Pancreas (tissue), 10 donors: Measurements from ENCODE around the gene CEACAM18. TPM values are rescaled to one million over a fixed set of nuclear protein-coding genes. Genes with fewer than 3 reads are reported as not detected.

Experiments
- ATAC-seq, 4 donors: fragments of 200-7000 bp; cut with Tn5 transposase; one replicate each; pipeline versions ENCODE4 v1.8.0 to v1.9.1; 2020; ENCODE audit warnings: mild to moderate bottlenecking in 4 of 4, moderate library complexity in 4 of 4
- DNase-seq, 6 donors: peaks; one replicate each; pipeline ENCODE4 v3.0.0-alpha.2; 2020
- FAIRE-seq: peaks from 2 replicates; lab custom pipeline; 2012; peaks lifted over from hg19 to GRCh38; lab: Jason Lieb, UNC
- H3K27ac ChIP-seq, 4 donors: fragments of 200-600 bp; sonication (generic); 1 replicate in 3 of 4; 2 replicates in 1 of 4; pipeline versions ENCODE4 v1.5.0 to v1.8.0; 2020
- H3K27me3 ChIP-seq, 4 donors: fragments of 200-600 bp; one replicate each; pipeline ENCODE4 v1.8.0; 2021
- H3K36me3 ChIP-seq, 3 donors: fragments of 200-600 bp; sonication (generic) in 1 of 3; one replicate each; pipeline versions ENCODE4 v1.5.0 to v1.8.0; 2020 to 2021
- H3K4me1 ChIP-seq, 3 donors: fragments of 200-600 bp; one replicate each; pipeline ENCODE4 v1.8.0; 2021
- H3K4me3 ChIP-seq, 4 donors: fragments of 200-600 bp; sonication (generic) in 2 of 4; one replicate each; pipeline versions ENCODE4 v1.5.0 to v1.8.0; 2020 to 2021
- H3K9me3 ChIP-seq, 4 donors: fragments of 200-600 bp; one replicate each; pipeline ENCODE4 v1.8.0; 2021
- WGBS, 2 donors: extraction: QIAGEN DNeasy Blood & Tissue Kit; methylation state at CpG; one replicate each; pipeline ENCODE4 v1.1.7; 2013; 5-methylcytosine and 5-hydroxymethylcytosine counted together
- intact Hi-C, 3 donors: fragments of 100-400 bp; cut with DNase I; formaldehyde crosslinking; loops; one replicate each; pipeline versions ENCODE4 v1.11.1 to v1.14.2; 2022
- polyA plus RNA-seq, 2 donors: library from polyadenylated mRNA; stranded (reverse); fragments of 200-250 nt; gene quantifications; one replicate each; pipeline ENCODE4 v1.2.3, GENCODE V29; 2013
- total RNA-seq, 6 donors: library from RNA; stranded (reverse); fragmentation: NEBNext Ultra II Directional in 4 of 6; extraction: Animal tissue kit (Norgen Biotek cat#: 25700) in 4 of 6; gene quantifications; one replicate each; pipeline versions ENCODE4 v1.2.1 to v1.2.4, GENCODE V29; 2021 to 2023
- TF ChIP-seq, protein P1 (sequence below), 4 donors: fragments of 200-600 bp; sonication (generic) in 3 of 4; IDR thresholded peaks; one replicate each; pipeline versions ENCODE4 v1.5.0 to v1.8.0; 2021; ENCODE audit warnings: antibody characterized with exemption in 4 of 4
- donor health status: healthy with polysubstance abuse.
- donor health status: DM: no; HTN: no; CAD: no; lungs with moderate emphysema.
- donor health status: DM: no; HTN: no; CAD: no.
- donor health status: control.
- donor health status: control.
- donor health status: Bipolar disorder and iron deficiency.
- donor health status: DM: yes; HTN: yes; CAD: no.
- donor health status: DM: no; HTN: no; CAD: no.
- donor health status: DM: no; HTN: no; CAD: no.
- donor health status: DM: yes; HTN: yes; CAD: no.

CEACAM18 gene
- total and polyA plus RNA-seq, 8 donors, result not detected

DNA sequence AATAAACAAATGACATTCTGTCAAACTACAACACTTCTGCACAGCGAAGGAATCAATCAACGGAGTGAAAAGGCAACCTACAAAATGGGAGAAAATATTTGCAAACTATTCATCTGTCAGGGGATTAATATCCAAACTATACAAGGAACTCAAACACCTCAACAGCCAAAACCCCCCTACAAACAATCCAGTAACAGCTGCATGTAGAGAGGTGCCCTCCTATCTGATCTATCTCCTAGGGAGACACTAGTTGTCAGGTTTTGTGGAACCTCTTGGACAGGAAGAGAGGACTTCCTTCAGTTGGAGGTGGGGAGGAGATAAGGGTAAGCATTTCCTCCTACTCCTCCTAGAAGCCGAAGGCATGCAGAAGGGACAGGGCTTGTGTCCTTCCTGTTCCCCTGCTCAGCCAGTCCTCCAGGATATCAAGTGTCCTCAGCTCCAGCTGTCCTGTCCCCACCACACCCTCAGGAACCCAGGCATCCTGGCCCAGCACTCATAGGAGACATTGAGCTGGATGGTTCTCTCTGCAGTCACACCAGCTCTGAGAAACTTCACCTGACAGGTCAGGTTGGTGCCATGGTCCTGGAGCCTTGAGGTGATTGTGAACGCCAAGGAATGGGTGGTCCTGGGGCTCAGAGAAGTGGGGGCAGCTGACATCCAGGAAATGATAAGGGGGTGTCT, 10.3 kb upstream of the CEACAM18 start:
- TF ChIP-seq, protein P1, sequence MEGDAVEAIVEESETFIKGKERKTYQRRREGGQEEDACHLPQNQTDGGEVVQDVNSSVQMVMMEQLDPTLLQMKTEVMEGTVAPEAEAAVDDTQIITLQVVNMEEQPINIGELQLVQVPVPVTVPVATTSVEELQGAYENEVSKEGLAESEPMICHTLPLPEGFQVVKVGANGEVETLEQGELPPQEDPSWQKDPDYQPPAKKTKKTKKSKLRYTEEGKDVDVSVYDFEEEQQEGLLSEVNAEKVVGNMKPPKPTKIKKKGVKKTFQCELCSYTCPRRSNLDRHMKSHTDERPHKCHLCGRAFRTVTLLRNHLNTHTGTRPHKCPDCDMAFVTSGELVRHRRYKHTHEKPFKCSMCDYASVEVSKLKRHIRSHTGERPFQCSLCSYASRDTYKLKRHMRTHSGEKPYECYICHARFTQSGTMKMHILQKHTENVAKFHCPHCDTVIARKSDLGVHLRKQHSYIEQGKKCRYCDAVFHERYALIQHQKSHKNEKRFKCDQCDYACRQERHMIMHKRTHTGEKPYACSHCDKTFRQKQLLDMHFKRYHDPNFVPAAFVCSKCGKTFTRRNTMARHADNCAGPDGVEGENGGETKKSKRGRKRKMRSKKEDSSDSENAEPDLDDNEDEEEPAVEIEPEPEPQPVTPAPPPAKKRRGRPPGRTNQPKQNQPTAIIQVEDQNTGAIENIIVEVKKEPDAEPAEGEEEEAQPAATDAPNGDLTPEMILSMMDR (IDR thresholded peaks at IDR 0.05), result no peak
- intact Hi-C loops, result no loop called here
- DNase-seq (no peak), ATAC-seq (no peak), FAIRE-seq (no peak)
- Histone ChIP-seq H3K4me3 (no peak overlapping the region), H3K27ac (no peak overlapping the region), H3K36me3 (no peaks in the 10 kb centered on the region), H3K9me3 (no peaks in the 10 kb centered on the region), H3K27me3 (peaks cover 0 to 11% (median 0%) of the 10 kb centered on the region in 4 donors), H3K4me1 (no peaks in the 10 kb centered on the region)
- 40 to 62% methylated on average over 4 of the region's 4 CpGs for WGBS, 2 donors

DNA sequence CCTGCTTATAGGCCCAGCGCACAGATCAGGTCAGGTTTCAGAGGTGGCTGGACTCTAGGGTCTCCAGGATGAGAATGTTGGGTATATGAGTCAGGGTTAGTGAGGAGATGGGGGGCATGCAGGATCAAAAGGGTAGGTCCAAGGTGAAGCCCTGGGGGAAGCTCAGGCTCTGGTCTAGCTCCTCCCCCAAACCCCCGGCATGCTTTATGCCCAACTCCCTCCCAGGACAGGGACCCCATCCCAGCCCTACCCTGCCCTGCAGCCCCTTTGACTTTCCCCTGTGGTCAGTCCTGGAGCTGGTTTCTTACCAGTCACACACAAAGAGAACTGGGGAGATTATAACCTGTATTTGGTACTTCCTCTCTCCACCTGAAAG, 9.8 kb upstream of the CEACAM18 start:
- no peaks in the 10 kb centered on the region for H3K9me3 ChIP-seq
- H3K27me3 ChIP-seq, result peaks cover 0 to 11% (median 0%) of the 10 kb centered on the region in 4 donors
- no peak for FAIRE-seq
- TF ChIP-seq, protein P1 (IDR thresholded peaks at IDR 0.05), result no peak
- no peak overlapping the region for H3K4me3 ChIP-seq
- H3K4me1 ChIP-seq, result no peaks in the 10 kb centered on the region
- H3K36me3 ChIP-seq, result no peaks in the 10 kb centered on the region
- intact Hi-C loops, result no loop called here
- 44 to 45% methylated on average over 2 of the region's 2 CpGs for WGBS, 2 donors
- no peak overlapping the region for H3K27ac ChIP-seq
- no peak for ATAC-seq
- no peak for DNase-seq

DNA sequence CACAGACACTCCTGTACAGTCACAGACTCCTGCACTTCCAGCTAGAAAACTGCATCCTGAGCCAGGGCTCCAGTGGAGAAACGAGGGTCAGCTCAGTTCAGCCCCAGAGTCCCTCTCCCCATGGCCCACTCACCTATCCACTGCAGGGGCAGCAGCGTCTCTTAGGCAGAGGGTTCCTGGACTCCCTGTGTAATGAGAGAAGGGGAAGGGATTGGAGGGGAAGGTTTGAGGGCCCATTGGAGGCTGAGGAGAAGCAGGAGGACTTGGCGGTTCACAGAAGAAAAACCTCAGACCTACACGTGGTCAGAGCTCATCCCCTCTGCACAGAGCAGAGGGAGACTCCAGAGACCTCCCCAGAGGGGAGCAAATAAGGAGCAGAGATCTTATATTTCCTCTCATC, 9.2 kb upstream of the CEACAM18 start:
- Histone ChIP-seq H3K36me3 (no peaks in the 10 kb centered on the region), H3K4me1 (no peaks in the 10 kb centered on the region), H3K9me3 (no peaks in the 10 kb centered on the region), H3K27me3 (peaks cover 0 to 11% (median 0%) of the 10 kb centered on the region in 4 donors), H3K27ac (no peak overlapping the region), H3K4me3 (no peak overlapping the region)
- TF ChIP-seq, protein P1 (IDR thresholded peaks at IDR 0.05), result no peak
- DNase-seq (no peak), FAIRE-seq (no peak), ATAC-seq (no peak)
- 23 to 43% methylated on average over 4 of the region's 4 CpGs for WGBS, 2 donors
- intact Hi-C loops, result no loop called here

DNA sequence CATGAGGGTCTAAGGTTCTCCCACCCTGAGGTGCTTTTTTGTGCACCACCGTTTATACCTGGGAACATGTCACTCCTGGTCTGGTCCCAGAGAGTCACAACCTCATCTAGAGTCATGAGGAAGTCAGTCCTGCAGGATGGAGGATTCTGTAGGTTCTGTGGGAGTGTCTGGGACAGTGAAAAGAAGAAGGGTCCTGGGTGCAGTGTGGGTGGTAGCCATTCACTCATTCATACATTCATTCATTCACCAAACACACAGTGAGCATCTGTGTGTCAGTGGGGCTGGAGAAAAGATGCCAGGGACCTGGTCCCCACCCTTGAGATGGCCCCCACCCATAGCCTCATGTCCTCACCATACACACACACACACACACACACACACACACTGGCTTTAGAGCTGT, 8.7 kb upstream of the CEACAM18 start:
- no peaks in the 10 kb centered on the region for H3K36me3 ChIP-seq
- DNase-seq, result no peak
- no peaks in the 10 kb centered on the region for H3K4me1 ChIP-seq
- FAIRE-seq, result no peak
- TF ChIP-seq, protein P1 (IDR thresholded peaks at IDR 0.05), result no peak
- H3K4me3 ChIP-seq, result no peak overlapping the region
- peaks cover 0 to 11% (median 0%) of the 10 kb centered on the region in 4 donors for H3K27me3 ChIP-seq
- H3K27ac ChIP-seq, result no peak overlapping the region
- intact Hi-C loops, result loop anchor here in 2 of 3 donors (10.0 kb wide), 1 partner anchor 185 kb away; no protein-coding TSS in a partner anchor
- 27 to 42% methylated on average over 1 of the region's 1 CpG for WGBS, 2 donors
- ATAC-seq, result no peak
- H3K9me3 ChIP-seq, result no peaks in the 10 kb centered on the region

DNA sequence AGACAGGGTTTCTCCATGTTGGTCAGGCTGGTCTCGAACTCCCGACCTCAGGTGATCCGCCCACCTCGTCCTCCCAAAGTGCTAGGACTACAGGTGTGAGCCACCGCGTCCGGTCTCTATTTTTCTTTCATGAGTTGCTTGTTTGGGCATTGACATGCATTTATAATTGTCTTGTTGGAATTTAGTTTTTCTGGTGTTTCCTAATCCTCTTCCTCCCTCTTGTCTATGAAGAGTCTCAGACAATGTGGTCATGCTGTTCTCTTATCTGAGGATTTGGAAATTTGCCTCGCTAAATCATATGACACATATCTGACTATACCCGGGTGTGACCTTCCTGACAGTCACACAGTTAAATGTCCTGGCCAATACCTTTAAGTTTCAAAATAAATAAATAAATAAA, 7.4 kb upstream of the CEACAM18 start:
- FAIRE-seq (no peak), DNase-seq (no peak), ATAC-seq (no peak)
- 52 to 62% methylated on average over 9 of the region's 9 CpGs for WGBS, 2 donors
- Histone ChIP-seq H3K27ac (no peak overlapping the region), H3K4me3 (no peak overlapping the region), H3K9me3 (no peaks in the 10 kb centered on the region), H3K4me1 (no peaks in the 10 kb centered on the region), H3K36me3 (no peaks in the 10 kb centered on the region), H3K27me3 (peaks cover 0 to 3% (median 0%) of the 10 kb centered on the region in 4 donors)
- intact Hi-C loops, result loop anchor here in 2 of 3 donors (10.0 kb wide), 1 partner anchor 184 kb away; no protein-coding TSS in a partner anchor
- TF ChIP-seq, protein P1 (IDR thresholded peaks at IDR 0.05), result no peak
